ENCODE data around the gene ZNF232. TPM values are rescaled to one million over a fixed set of nuclear protein-coding genes. Genes with fewer than 3 reads are reported as not detected.
A peak's percentile ranks its signal among the peaks of the same experiment; 100 is the strongest.
"Not testable (repeated sequence)": the region's sequence is repeated elsewhere in the genome, so short reads cannot be mapped to it uniquely, and the experiment has no call there.

Gene ZNF232
- total RNA-seq, 2 experiments from 2014 or later: 9.4 to 12.9 TPM

DNA sequence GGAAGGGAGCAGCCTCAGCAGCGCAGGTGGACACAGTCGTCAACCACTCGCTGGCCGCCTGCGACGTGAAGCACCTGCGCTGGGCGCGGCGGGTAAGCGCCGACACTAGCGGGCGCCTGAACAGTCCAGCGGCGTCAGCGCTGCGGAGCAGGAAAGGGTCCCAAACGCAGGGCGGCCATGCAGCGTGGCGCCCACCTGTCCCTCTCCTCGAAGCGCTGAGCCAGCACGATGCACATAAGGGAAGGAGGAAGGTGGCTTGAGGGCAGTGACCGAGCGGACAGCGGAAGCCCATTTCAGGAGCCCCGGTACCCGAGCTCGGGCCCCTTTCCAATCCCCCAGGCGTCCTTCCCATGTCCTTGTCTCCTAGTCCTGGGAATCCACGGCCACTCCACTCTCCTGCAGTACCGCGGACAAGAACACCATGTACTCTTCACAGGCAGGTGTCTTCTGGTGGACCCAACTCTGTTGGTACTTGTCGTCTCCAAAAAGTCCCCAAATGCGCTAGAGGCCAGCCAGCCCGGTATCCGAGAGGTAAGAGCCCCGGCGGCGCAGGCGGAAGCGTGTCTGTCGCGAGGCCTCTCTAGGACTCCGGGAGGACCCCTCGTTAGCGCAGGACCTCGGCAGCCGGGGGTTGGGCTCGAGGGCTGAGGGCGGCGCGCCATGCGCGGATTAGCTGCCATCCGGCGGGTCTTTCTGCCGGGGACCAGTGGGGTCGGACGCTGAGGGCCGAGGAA, 14.4 kb downstream of the ZNF232 start:
- Mint-ChIP-seq H3K36me3 (peaks cover 28% of the 10 kb centered on the region), H3K4me3 (peak overlapping the region; percentile 39), H3K27ac (peak overlapping the region; percentile 34), H3K4me1 (peaks cover 1% of the 10 kb centered on the region), H3K9me3 (peaks cover 39% of the 10 kb centered on the region), H3K27me3 (peaks cover 16% of the 10 kb centered on the region)
- DNase-seq (peak; percentile 45), ATAC-seq (ENCODE audit: low read depth) (no peak)
- POLR2A ChIA-PET: no interaction called here

DNA sequence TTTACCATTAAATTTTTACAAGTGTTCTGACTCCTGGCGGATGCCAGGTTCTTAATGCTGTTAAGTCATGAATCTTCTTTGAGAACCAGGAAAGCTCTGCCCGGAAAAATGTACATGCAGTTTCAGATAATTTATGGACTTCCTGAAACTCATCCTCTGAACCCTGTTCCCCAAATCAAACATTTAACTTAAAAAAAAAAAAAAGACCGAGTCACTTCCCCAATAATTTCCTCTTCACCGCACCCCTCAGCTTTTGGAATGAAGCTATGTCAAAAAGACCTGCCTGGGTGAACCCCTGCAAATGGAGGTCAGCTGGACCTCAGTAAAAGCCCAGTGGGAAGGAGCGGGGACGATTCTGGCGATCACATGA, 15.0 kb downstream of the ZNF232 start:
- ATAC-seq (ENCODE audit: low read depth): no peak
- H3K9me3 Mint-ChIP-seq: peaks cover 45% of the 10 kb centered on the region

DNA sequence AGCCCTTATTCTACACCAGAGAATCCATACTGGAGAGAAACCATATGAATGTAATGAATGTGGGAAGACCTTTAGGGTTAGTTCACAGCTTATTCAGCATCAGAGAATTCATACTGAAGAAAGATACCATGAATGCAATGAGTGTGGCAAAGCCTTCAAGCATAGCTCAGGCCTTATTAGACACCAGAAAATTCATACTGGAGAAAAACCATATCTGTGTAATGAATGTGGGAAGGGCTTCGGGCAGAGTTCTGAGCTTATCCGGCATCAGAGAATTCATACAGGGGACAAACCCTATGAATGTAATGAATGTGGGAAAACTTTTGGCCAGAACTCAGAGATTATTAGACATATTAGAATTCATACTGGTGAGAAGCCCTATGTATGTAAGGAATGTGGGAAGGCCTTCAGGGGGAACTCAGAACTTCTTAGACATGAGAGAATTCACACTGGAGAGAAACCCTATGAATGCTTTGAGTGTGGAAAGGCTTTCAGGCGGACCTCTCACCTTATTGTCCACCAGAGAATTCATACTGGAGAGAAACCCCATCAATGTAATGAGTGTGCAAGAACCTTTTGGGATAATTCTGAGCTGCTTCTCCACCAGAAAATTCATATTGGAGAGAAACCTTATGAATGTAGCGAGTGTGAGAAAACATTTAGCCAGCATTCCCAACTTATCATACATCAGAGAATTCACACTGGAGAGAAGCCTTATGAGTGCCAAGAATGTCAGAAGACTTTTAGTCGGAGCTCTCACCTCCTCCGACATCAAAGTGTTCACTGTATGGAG, 19.3 kb downstream of the ZNF232 start:
- ATAC-seq (ENCODE audit: low read depth): no peak
- POLR2A ChIA-PET: no interaction called here
- H3K36me3 Mint-ChIP-seq: peaks cover 70% of the 10 kb centered on the region

More for the DNA sequence above, 15.0 kb downstream of the ZNF232 start:
- Mint-ChIP-seq H3K36me3 (peaks cover 34% of the 10 kb centered on the region), H3K4me3 (peak overlapping the region; percentile 10), H3K4me1 (peaks cover 1% of the 10 kb centered on the region), H3K27me3 (peaks cover 16% of the 10 kb centered on the region), H3K27ac (no peak overlapping the region)
- no peak for DNase-seq
- POLR2A ChIA-PET: no interaction called here

DNA sequence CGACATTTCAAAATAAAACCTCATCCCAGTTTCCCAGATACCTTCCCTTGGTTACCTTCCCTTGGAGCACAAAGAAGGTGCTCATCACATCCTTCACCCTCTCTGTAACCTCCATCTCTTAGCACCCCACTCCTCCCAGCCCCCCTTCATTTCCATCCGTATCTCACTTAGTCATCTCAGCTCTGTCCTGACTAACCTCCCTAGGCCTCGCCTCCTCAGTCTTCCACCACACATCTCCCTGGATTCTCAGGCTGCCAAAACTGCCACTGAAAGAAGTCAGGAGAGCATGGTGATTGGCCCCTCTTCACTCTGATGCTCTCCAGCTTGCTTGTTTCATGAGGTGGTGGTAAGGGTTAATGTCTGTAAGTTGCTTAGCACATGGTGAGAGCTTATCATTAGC, 31.1 kb downstream of the ZNF232 start:
- Mint-ChIP-seq H3K36me3 (peaks cover 44% of the 10 kb centered on the region), H3K27ac (peak overlapping the region; percentile 45), H3K9me3 (peaks cover 21% of the 10 kb centered on the region), H3K27me3 (no peaks in the 10 kb centered on the region), H3K4me1 (peaks cover 12% of the 10 kb centered on the region), H3K4me3 (peak overlapping the region; percentile 28)
- ATAC-seq (ENCODE audit: low read depth) (no peak), DNase-seq (no peak)
- POLR2A ChIA-PET: no interaction called here

More for the DNA sequence above, 19.3 kb downstream of the ZNF232 start:
- Mint-ChIP-seq H3K27me3 (peaks cover 15% of the 10 kb centered on the region), H3K4me3 (no peak overlapping the region), H3K4me1 (peaks cover 1% of the 10 kb centered on the region), H3K27ac (no peak overlapping the region), H3K9me3 (peaks cover 55% of the 10 kb centered on the region)
- no peak for DNase-seq

- no peaks in the 10 kb centered on the region for H3K27me3 Mint-ChIP-seq
- peaks cover 15% of the 10 kb centered on the region for H3K9me3 Mint-ChIP-seq
These were observed 33.3 kb downstream of the ZNF232 start, which contains the start of gene ZFP3 for GRCh38 chr17:5078106-5079028. Gene ZFP3 (plus strand): TSS chr17:5078467. CDS start chr17:5091505, 13,038 bp downstream.

DNA sequence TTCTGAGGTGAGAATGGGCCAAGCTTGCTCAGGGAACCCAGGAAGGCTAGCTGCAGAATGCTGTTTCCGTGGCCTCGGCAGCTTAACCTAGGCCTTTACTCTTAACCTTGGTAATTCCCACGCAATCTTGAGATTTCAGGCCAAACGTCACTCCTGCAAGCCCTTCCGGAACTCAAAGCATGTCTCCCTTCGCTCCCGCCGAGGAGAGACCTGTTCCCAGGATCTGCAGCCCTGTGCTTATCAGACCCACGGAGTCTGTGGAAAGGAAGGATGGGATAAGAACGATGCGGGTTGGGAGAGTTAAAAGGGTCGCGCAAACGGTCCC, 33.9 kb downstream of the ZNF232 start:
- H3K27ac Mint-ChIP-seq: peak overlapping the region; percentile 93
- peaks cover 12% of the 10 kb centered on the region for H3K9me3 Mint-ChIP-seq
- no peak for ATAC-seq (ENCODE audit: low read depth)
- no peak for DNase-seq
- H3K4me1 Mint-ChIP-seq: peaks cover 14% of the 10 kb centered on the region
- H3K27me3 Mint-ChIP-seq: no peaks in the 10 kb centered on the region
- H3K4me3 Mint-ChIP-seq: peak overlapping the region; percentile 86
- POLR2A ChIA-PET: interaction anchor here (0.9 kb wide), 2 partner anchors 10 to 16 kb away, joined by 3 to 4 read pairs; no protein-coding TSS in a partner anchor
- H3K36me3 Mint-ChIP-seq: peaks cover 24% of the 10 kb centered on the region

More at GRCh38 chr17:5078106-5079028, 33.3 kb downstream of the ZNF232 start, which contains the start of gene ZFP3:
- Mint-ChIP-seq H3K4me1 (peaks cover 14% of the 10 kb centered on the region), H3K36me3 (peaks cover 28% of the 10 kb centered on the region), H3K4me3 (peak within 1 kb of the TSS; percentile 86), H3K27ac (peak within 1 kb of the TSS; percentile 93)
- DNase-seq (peak; percentile 85), ATAC-seq (ENCODE audit: low read depth) (peak; percentile 91)
- POLR2A ChIA-PET: interaction anchor here (0.5 to 0.9 kb wide), 5 partner anchors 9 to 111 kb away, joined by 3 to 5 read pairs (median 3); partner anchors contain the start of gene SPAG7

- POLR2A ChIA-PET: interaction anchor here (0.9 kb wide), 2 partner anchors 9 to 17 kb away, joined by 3 to 4 read pairs; no protein-coding TSS in a partner anchor
- not testable (repeated sequence) for ATAC-seq (ENCODE audit: low read depth); H3K27me3 Mint-ChIP-seq; DNase-seq; H3K9me3 Mint-ChIP-seq
- Mint-ChIP-seq H3K36me3 (peaks cover 21% of the 10 kb centered on the region), H3K4me1 (peaks cover 14% of the 10 kb centered on the region), H3K27ac (peak overlapping the region; percentile 93), H3K4me3 (peak overlapping the region; percentile 86)
These were observed 34.4 kb downstream of the ZNF232 start for GRCh38 chr17:5077275-5077674.

GRCh38 chr17:5075472-5075871, 36.2 kb downstream of the ZNF232 start:
- peaks cover 12% of the 10 kb centered on the region for H3K36me3 Mint-ChIP-seq
- DNase-seq; H3K27ac Mint-ChIP-seq; H3K9me3 Mint-ChIP-seq; H3K4me3 Mint-ChIP-seq; ATAC-seq (ENCODE audit: low read depth); H3K27me3 Mint-ChIP-seq; POLR2A ChIA-PET: not testable (repeated sequence)
- peaks cover 14% of the 10 kb centered on the region for H3K4me1 Mint-ChIP-seq

DNA sequence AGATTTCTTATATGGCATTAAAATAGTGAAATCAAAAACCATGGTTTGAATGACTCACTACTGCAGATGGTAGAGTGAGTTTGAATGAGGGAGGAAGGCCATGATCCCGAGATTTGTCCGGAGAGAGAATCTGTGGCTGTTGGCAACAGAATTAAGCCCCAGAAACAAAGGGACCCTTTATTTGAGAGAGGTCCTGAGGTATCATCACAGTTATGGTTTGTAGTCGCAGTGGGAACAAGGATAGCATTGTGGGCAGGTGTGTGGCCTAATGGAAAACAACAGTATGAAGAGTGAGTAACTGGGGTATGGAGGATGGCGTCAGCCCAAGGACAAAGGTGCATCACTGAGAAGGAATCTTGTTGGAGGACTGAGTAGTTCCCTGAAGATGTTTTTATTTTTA, 42.0 kb downstream of the ZNF232 start:
- Mint-ChIP-seq H3K4me1 (no peaks in the 10 kb centered on the region), H3K4me3 (no peak overlapping the region), H3K9me3 (no peaks in the 10 kb centered on the region), H3K36me3 (peaks cover 3% of the 10 kb centered on the region), H3K27ac (no peak overlapping the region), H3K27me3 (peaks cover 2% of the 10 kb centered on the region)
- DNase-seq: no peak
- ATAC-seq (ENCODE audit: low read depth): no peak
- POLR2A ChIA-PET: no interaction called here

GRCh38 chr17:5068236-5068635, 43.4 kb downstream of the ZNF232 start:
- Mint-ChIP-seq H3K27ac (no peak overlapping the region), H3K27me3 (peaks cover 2% of the 10 kb centered on the region), H3K4me1 (no peaks in the 10 kb centered on the region), H3K4me3 (no peak overlapping the region), H3K9me3 (no peaks in the 10 kb centered on the region), H3K36me3 (peaks cover 3% of the 10 kb centered on the region)
- DNase-seq (no peak), ATAC-seq (ENCODE audit: low read depth) (no peak)
- POLR2A ChIA-PET: interaction anchor here (1.2 kb wide), 1 partner anchor 9 kb away, joined by 3 read pairs; no protein-coding TSS in a partner anchor

- Mint-ChIP-seq H3K4me1 (peaks cover 4% of the 10 kb centered on the region), H3K4me3 (no peak overlapping the region), H3K9me3 (no peaks in the 10 kb centered on the region), H3K36me3 (peaks cover 3% of the 10 kb centered on the region), H3K27me3 (peaks cover 2% of the 10 kb centered on the region), H3K27ac (no peak overlapping the region)
- no peak for DNase-seq
- POLR2A ChIA-PET: no interaction called here
- no peak for ATAC-seq (ENCODE audit: low read depth)
These were observed 46.4 kb downstream of the ZNF232 start for GRCh38 chr17:5065227-5065744.
